Spleen (tissue), 7 donors: ENCODE measurements around the gene ADAMTS17.

Source experiments
- POLR2A ChIP-seq, 3 donors: fragments of 450-650 bp; IDR thresholded peaks; one replicate each; pipeline ENCODE4 v1.5.1; 2017; ENCODE audit warnings: antibody characterized with exemption in 3 of 3, mild to moderate bottlenecking in 1 of 3
- TF ChIP-seq, protein P1 (sequence below), 11 experiments: fragments of 200-600 bp in 7 of 11; fragments of 450-650 bp in 4 of 11; sonication (generic) in 4 of 11; IDR thresholded peaks in 8 of 11; conservative IDR thresholded peaks in 3 of 11; 1 replicate in 7 of 11; 2 replicates in 4 of 11; pipeline versions ENCODE4 v1.4.0 to v1.8.0; 2016 to 2021; ENCODE audit warnings: antibody characterized with exemption in 11 of 11, inconsistent platforms in 4 of 11, mild to moderate bottlenecking in 1 of 11
- donor health status: DM: no; HTN: no; CAD: no; lungs with moderate emphysema.
- donor health status: DM: no; HTN: no; CAD: no.
- donor health status: DM: no; HTN: no; CAD: no.

- TF ChIP-seq, protein P1, sequence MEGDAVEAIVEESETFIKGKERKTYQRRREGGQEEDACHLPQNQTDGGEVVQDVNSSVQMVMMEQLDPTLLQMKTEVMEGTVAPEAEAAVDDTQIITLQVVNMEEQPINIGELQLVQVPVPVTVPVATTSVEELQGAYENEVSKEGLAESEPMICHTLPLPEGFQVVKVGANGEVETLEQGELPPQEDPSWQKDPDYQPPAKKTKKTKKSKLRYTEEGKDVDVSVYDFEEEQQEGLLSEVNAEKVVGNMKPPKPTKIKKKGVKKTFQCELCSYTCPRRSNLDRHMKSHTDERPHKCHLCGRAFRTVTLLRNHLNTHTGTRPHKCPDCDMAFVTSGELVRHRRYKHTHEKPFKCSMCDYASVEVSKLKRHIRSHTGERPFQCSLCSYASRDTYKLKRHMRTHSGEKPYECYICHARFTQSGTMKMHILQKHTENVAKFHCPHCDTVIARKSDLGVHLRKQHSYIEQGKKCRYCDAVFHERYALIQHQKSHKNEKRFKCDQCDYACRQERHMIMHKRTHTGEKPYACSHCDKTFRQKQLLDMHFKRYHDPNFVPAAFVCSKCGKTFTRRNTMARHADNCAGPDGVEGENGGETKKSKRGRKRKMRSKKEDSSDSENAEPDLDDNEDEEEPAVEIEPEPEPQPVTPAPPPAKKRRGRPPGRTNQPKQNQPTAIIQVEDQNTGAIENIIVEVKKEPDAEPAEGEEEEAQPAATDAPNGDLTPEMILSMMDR (IDR thresholded peaks at IDR 0.05 in 8 of 11, conservative IDR thresholded peaks at IDR 0.05 in 3 of 11), result no peak
- no peak for TF ChIP-seq POLR2A (IDR thresholded peaks at IDR 0.05)
These were observed 339.6 kb downstream of the ADAMTS17 start for GRCh38 chr15:100002086-100002620.
